Measurements from ENCODE around the gene CYP27B1. TPM values are rescaled to one million over a fixed set of nuclear protein-coding genes. Genes with fewer than 3 reads are reported as not detected.

CYP27B1 gene
- total RNA-seq, 1 donor from 2014 or later: not detected

DNA sequence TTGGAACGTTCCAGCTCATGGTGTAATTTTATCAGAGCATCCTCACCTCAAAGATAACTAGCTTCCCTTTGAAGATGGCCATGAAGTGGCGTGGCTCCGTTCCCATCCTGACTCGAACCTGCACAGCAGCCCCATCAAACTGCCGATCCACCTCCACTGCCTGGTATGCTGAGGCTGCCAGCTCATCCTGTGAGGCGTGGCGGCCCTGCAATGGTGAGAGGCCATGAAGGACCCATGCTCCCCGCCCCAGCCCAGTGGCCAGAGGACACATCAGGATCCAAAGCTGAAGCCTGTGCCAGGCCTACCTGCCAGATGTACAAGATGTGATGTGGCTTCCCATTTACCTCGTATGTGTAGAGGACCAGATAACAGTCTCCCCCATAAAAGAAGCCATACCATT, 40.4 kb upstream of the CYP27B1 start:
- intact Hi-C loops (cut with DNase I): no loop called here
- no peak for DNase-seq (ENCODE audit: low spot score in 2 of 2)
- Histone ChIP-seq H3K36me3 (peaks cover 58 to 71% of the 10 kb centered on the region in 2 donors), H3K27ac (no peak overlapping the region), H3K9me3 (no peaks in the 10 kb centered on the region), H3K27me3 (no peaks in the 10 kb centered on the region), H3K4me3 (no peak overlapping the region), H3K4me1 (peaks cover 3 to 4% of the 10 kb centered on the region in 2 donors)
- TF ChIP-seq, protein P1, sequence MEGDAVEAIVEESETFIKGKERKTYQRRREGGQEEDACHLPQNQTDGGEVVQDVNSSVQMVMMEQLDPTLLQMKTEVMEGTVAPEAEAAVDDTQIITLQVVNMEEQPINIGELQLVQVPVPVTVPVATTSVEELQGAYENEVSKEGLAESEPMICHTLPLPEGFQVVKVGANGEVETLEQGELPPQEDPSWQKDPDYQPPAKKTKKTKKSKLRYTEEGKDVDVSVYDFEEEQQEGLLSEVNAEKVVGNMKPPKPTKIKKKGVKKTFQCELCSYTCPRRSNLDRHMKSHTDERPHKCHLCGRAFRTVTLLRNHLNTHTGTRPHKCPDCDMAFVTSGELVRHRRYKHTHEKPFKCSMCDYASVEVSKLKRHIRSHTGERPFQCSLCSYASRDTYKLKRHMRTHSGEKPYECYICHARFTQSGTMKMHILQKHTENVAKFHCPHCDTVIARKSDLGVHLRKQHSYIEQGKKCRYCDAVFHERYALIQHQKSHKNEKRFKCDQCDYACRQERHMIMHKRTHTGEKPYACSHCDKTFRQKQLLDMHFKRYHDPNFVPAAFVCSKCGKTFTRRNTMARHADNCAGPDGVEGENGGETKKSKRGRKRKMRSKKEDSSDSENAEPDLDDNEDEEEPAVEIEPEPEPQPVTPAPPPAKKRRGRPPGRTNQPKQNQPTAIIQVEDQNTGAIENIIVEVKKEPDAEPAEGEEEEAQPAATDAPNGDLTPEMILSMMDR (IDR thresholded peaks at IDR 0.05): no peak

DNA sequence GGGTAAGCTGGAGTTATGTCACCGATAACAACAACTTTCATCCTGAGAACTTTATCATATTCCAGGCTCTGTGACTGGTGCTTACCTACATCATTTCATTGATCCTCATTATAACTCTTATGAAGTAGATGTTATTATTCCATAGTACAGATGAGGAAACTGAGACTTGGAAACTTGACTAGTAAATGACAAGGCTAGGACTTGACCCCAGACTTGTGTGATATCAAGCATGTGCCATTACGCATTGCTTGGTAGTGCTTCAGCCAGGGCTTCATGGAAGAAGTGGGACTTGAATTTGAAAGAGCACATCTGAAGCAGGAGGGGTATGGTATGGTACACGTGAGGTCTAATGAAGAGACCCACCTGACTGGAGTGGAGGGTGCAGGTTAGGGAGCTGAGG, 39.8 kb upstream of the CYP27B1 start:
- intact Hi-C loops (cut with DNase I): no loop called here
- DNase-seq (ENCODE audit: low spot score in 2 of 2): no peak
- no peak overlapping the region for H3K4me3 ChIP-seq
- no peak overlapping the region for H3K27ac ChIP-seq
- H3K4me1 ChIP-seq: peaks cover 3 to 4% of the 10 kb centered on the region in 2 donors
- TF ChIP-seq, protein P1 (IDR thresholded peaks at IDR 0.05): no peak
- H3K27me3 ChIP-seq: no peaks in the 10 kb centered on the region
- H3K9me3 ChIP-seq: no peaks in the 10 kb centered on the region
- peaks cover 59 to 75% of the 10 kb centered on the region in 2 donors for H3K36me3 ChIP-seq

GRCh38 chr12:57803319-57803893, 36.5 kb upstream of the CYP27B1 start:
- intact Hi-C loops (cut with DNase I): loop anchor here (1.0 to 5.0 kb wide), 2 partner anchors 39 to 102 kb away; no protein-coding TSS in a partner anchor

DNA sequence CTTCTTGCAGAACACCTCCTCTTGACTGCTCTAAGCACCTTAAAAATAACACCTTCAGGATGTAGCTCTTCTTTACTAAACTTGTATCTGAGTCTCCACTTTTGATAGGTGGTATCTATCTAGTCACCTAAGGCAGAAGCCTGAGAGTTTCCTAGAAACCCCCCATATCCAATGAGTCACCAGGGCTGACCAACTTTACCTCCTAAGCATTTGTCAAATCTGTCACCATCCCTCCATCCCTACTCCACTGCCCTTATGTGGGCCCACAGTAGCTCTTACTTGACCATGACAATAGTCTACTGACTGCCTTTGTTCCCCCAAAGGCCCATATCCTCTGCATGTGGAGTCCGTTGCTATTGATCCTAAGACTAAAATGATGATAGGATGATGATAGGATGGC, 35.7 kb upstream of the CYP27B1 start:
- TF ChIP-seq, protein P1 (IDR thresholded peaks at IDR 0.05): no peak
- no peak overlapping the region for H3K4me3 ChIP-seq
- peaks cover 3 to 4% of the 10 kb centered on the region in 2 donors for H3K4me1 ChIP-seq
- DNase-seq (ENCODE audit: low spot score in 2 of 2): no peak
- H3K9me3 ChIP-seq: no peaks in the 10 kb centered on the region
- H3K27ac ChIP-seq: no peak overlapping the region
- H3K27me3 ChIP-seq: no peaks in the 10 kb centered on the region
- intact Hi-C loops (cut with DNase I): loop anchor here (1.0 to 5.0 kb wide), 2 partner anchors 40 to 103 kb away; no protein-coding TSS in a partner anchor
- peaks cover 67 to 75% of the 10 kb centered on the region in 2 donors for H3K36me3 ChIP-seq

More at GRCh38 chr12:57803319-57803893, 36.5 kb upstream of the CYP27B1 start:
- no peak for DNase-seq (ENCODE audit: low spot score in 2 of 2)
- Histone ChIP-seq H3K9me3 (no peaks in the 10 kb centered on the region), H3K4me1 (peaks cover 3 to 4% of the 10 kb centered on the region in 2 donors), H3K27me3 (no peaks in the 10 kb centered on the region), H3K36me3 (peaks cover 65 to 81% of the 10 kb centered on the region in 2 donors), H3K4me3 (no peak overlapping the region), H3K27ac (peak overlapping the region; percentile 25 to 40)
- TF ChIP-seq, protein P1 (IDR thresholded peaks at IDR 0.05): peak; percentile 76 to 79 (median 78)

- no peaks in the 10 kb centered on the region for H3K9me3 ChIP-seq
- no peak overlapping the region for H3K27ac ChIP-seq
- H3K4me1 ChIP-seq: peaks cover 3 to 4% of the 10 kb centered on the region in 2 donors
- TF ChIP-seq, protein P1 (IDR thresholded peaks at IDR 0.05): no peak
- DNase-seq (ENCODE audit: low spot score in 2 of 2): no peak
- H3K36me3 ChIP-seq: peaks cover 68 to 75% of the 10 kb centered on the region in 2 donors
- intact Hi-C loops (cut with DNase I): loop anchor here (5.0 kb wide), 1 partner anchor 41 kb away; no protein-coding TSS in a partner anchor
- no peak overlapping the region for H3K4me3 ChIP-seq
- no peaks in the 10 kb centered on the region for H3K27me3 ChIP-seq
Measured at GRCh38 chr12:57800965-57801364, 34.1 kb upstream of the CYP27B1 start.
